NCI-H2029 treated with DMSO at 0.1 percent for 48 hours (cell line): ENCODE data around the gene NUF2.
"Not testable (repeated sequence)": the region's sequence is repeated elsewhere in the genome, so short reads cannot be mapped to it uniquely, and the experiment has no call there.

Experiments used
- DNase-seq: peaks from one replicate; lab custom pipeline; 2025; lab: John Stamatoyannopoulos, UW

The NUF2 gene

GRCh38 chr1:163321311-163322305 is at the start of gene NUF2:
Gene NUF2 (plus strand): TSS chr1:163321954. CDS start chr1:163326052, 4,098 bp downstream.
- peak; percentile 90 for DNase-seq

- no peak for DNase-seq
Observed at GRCh38 chr1:163273766-163274441, 47.9 kb upstream of the NUF2 start.

- no peak for DNase-seq
Observed at GRCh38 chr1:163275222-163275621, 46.5 kb upstream of the NUF2 start.

DNA sequence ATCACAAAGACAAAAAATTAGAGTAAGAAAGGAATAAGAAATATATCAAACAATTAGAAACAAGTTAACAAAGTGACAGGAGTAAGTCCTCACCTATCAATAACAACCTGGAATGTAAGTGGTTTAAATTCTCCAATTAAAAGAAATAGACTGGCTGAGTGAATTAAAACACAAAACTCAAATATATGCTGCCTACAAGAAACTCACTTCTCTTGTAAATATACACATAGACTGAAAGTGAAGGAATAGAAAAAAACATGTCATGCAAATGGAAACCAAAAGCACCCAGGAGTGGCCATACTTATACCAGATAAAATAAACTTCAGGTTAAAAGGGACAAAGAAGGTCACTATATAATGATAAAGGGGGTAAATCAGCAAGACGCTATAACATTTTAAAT is 43.2 kb upstream of the NUF2 start:
- no peak for DNase-seq

GRCh38 chr1:163284867-163285266 is 36.9 kb upstream of the NUF2 start:
- not testable (repeated sequence) for DNase-seq

GRCh38 chr1:163290025-163290640 is 31.6 kb upstream of the NUF2 start:
- DNase-seq = peak; percentile 56

- no peak for DNase-seq
Observed at GRCh38 chr1:163291461-163291860, 30.3 kb upstream of the NUF2 start.

DNA sequence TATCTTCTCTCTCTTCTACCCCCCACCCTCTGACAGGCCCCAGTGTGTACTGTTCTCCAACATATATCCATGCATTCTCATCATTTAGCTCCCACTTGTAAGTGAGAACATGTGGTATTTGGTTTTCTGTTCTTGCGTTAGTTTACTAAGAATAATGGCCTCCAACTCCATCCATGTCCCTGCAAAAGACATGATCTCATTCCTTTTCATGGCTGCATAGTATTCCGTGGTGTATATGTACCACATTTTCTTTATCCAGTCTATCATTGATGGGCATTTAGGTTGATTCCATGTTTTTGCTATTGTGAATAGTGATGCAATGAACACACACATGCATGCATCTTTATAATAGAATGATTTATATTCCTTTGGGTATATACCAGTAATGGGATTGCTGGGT is 29.6 kb upstream of the NUF2 start:
- DNase-seq = not testable (repeated sequence)

DNA sequence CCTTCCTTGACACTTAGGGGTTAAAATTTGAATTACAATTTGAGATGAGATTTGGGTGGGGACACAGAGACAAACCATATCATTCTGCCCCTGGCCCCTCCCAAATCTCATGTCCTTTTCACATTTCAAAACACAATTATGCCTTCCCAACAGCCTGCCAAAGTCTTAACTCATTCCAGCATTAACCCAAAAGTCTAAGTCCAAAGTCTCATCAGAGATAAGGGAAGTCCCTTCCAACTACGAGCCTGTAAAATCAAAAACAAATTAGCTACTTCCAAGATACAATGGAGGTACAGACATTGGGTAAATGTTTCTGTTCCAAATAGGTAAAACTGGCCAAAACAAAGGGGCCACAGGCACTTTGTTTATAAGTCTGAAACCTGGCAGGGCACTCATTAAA is 28.3 kb upstream of the NUF2 start:
- not testable (repeated sequence) for DNase-seq

DNA sequence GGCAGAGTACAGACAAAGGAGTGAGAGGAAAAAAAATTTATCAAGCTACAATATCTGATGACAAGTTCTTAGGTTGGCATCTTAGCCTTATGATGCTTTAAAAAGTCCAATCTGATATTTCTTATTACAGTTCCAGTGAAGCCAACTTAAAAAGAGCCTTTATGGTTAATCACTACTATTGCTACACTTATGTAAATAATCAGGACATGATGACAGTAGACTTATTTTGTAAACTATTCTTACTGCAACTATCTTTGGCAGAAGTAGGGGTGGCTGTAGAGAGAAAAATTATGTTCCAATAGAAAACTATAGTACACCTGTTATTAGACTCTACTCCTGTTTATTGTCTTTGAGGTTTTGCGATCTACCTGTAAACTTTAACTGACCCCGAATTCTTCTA is 25.8 kb upstream of the NUF2 start:
- no peak for DNase-seq

DNA sequence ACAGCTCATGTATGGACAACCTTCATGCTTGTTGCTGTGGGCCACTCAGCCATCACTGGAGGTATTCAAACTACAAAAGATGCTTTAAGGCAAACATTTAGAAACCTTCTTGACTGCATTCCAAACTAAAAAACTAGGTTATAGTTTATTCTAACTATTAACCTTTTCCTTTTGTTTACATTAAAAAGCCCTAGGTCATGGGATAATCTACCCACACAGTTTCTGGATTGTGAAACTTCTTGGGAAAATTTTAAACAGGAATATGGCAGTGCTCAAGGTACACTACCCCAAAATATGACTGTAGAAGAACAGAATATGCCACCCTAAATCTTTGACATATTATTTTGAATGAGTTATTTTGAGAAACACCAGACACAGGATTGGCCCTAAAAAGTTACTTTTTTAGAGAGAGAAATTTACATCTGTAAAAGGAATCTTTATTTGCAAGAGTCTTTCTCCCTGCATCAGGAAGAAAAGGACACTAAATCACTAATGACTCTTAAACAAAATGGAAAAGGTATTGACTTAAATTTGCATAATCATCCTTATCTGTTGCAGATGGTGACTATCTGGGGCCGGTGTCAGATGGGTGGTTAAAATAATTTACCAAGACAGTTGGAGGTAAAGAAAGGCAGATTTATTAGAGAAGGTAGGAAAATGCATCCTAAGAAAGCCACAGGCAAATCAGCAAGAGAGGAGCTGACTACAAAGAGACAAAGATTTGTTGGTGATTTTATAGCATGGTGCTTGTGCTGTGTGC is 25.1 kb upstream of the NUF2 start:
- no peak for DNase-seq

DNA sequence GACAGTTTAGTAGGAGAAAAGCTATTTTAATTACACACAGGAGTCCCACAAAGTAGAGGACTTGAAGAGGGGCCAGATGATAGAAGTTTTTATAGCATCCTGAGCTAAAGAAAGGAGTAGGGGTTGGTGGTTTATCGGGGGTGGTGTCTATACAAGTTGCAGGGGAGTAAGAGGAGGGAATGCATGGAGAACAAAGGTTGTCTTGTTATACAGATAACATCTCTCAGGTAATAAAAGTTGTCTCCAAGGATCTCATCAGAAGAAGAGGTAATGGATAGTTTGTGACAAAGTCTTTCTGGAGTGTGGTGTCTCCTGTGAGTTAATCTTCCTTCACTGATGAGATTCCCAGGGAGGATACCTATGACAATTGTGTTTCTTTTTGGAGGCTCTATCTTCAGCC is 23.4 kb upstream of the NUF2 start:
- no peak for DNase-seq

GRCh38 chr1:163300568-163300967 is 21.2 kb upstream of the NUF2 start:
- no peak for DNase-seq

- no peak for DNase-seq
Observed at GRCh38 chr1:163303561-163303960, 18.2 kb upstream of the NUF2 start.

GRCh38 chr1:163305441-163305840 is 16.3 kb upstream of the NUF2 start:
- no peak for DNase-seq

GRCh38 chr1:163307479-163308171 is 14.1 kb upstream of the NUF2 start:
- DNase-seq = no peak

- no peak for DNase-seq
Observed at GRCh38 chr1:163308811-163309210, 12.9 kb upstream of the NUF2 start.

DNA sequence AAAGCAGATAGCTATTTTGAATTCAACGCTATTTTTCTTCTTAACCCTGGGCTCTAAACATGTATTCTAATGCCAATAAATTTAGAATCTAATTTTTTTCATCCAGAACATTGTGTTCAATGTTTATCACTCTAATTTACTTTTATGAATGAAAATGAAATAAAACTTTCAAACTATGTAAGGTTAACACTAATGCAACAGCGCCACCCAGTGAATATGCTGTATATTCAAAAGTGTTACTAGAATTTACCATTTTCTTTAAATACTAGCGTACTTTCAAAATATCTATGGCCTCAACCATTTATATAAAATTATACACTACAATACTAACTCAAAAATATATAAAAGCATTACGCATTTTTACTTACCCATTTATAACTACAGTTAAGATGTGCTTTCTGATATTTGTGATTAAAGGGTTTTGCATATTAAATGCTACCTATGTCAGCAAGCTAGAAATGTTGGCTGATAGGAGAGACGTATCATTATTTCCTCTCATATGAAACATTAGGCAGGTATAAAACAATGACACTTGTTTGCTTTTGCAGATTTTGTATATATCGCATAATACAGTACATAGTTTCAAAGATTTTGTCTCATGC is 5.9 kb upstream of the NUF2 start:
- no peak for DNase-seq

DNA sequence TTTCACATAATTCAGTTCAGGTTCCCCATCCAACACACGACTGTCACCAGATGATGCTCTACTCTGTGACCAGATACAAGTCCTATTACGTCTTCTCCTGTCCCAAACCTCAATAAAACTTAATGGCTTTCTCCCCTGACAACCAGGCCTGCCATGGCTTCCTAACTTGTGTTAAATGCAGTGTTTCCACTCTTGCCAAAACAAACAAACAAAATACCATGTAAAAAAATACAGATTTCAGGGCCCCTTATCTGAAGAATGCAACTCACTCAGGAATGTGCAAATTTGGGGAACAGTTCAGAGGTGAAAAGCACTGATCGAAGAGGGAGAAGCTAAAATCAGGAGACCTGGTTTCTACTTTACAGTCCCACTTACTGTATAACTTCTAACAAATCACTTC is 863 bp upstream of the NUF2 start:
- no peak for DNase-seq

DNA sequence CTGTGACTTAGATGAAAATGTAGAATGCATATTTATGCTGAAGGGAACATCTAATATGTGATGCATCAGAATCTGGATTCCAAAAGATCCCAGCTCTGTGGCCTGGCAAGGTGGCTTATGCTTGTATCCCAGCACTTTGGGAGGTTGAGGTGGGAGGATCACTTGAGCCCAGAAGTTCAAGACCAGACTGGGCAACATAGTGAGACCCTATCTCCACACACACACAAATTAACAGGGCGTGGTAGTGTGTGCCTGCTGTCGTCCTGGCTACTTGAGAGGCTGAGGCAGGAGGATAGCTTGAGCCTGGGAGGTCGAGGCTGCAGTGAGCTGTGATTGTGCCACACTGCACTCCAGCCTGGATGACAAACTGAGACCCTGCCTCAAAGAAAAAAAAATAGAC is 1.6 kb downstream of the NUF2 start:
- DNase-seq = not testable (repeated sequence)

- no peak for DNase-seq
Observed at GRCh38 chr1:163331116-163331515, 9.4 kb downstream of the NUF2 start.
